ENCODE measurements around the gene RHEBL1.

The RHEBL1 gene, protein sequence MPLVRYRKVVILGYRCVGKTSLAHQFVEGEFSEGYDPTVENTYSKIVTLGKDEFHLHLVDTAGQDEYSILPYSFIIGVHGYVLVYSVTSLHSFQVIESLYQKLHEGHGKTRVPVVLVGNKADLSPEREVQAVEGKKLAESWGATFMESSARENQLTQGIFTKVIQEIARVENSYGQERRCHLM

DNA sequence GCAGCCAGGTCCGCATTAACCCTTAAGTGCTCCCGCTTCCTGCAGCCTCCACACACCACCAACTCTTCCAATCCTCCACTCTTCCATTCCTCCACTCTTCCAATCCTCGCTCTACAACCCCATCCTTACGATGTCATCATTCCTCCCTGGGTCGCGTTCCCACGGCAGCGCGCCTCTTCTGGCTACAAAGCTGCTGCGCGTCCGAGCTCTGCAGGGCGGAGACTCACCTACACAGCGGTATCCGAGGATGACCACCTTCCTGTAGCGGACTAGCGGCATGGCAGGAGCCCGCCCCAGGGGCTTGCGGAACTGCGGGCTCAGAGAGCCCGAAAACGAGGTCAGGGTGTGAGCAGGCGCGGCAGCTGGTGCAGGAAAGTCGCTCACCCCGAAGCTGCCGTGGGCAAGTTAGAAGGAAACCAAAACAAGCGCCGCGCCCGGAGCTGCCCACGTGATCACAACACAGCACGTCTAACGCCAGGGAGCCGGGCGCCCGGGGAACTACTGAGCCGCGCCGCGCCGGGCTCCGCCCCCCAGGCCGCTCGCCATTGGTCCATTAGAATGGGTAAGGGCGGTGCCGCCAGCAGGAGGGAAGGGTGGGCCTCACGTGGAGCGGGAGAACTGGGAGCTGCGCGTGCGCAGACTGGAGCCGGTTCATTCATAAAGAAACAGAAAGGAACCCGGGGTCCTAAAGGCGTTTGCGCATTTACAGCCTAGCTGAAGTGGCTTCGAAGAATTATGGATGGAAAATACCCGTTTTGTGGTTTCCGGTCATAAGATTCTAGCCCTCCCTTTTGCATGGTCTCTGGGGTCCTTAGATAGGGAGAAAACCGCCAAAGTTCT lies at the start of gene RHEBL1:
TSS of gene RHEBL1 (minus strand) at position 473 of the 840 bp plus-strand sequence. CDS start at position 279, 194 bp downstream.
- DNase-seq (ENCODE audit: low read depth): peak; percentile 98

DNA sequence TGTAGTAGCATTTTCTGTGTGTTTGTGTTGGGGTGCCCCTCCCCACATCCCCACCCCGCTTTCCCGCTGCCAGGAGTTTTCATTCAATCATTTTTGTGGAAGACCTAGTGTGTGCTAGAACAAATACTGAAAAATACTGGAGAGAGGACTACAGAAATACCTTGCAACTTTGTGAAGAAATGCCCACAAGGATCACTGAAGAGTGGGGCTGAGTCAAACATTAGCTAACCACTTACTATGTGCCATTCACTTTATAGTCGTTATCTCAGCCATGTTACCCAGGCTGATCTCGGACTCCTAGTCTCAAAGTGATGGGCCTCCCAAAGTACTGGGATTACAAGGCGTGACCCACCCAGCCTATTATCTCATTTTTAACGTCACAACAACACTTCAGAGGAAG lies 41.4 kb upstream of the RHEBL1 start:
- no peak for DNase-seq (ENCODE audit: low read depth)

DNA sequence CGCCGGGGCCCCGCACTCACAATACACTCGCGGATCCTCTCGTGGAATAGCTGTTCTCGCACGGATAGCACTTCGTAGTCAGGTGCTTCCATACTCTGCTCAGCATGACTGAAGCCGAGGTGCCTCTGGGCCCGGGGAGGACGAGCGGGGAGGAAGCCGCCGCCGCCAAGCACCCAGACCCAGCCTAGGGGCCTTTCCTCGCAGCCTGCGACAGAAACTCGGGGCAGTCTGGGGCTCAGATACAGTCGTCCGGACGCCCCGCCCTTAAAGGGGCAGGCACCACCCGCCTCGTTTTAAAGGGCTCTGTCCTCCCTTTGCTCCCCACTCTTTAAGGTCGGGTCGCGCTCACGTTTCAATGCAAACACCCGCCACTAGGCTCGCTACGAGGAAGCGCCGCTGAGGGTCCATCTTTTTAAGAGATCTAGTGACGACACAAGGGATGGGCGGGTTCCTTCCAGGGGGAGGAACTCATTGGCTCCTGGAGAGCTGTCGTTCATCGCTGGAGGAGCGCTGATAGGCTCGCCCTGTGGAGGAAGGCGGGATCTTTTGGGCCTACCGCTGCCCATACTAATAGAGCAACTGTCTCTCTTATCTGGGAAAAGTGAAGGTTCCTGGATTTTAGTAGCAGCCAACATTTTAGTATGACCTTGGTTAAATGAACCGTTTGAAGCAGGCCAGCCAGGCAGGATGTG lies 40.8 kb upstream of the RHEBL1 start, which contains the start of gene LMBR1L:
TSS of gene LMBR1L (minus strand) at position 384 of the 692 bp plus-strand sequence. CDS start at position 92, 292 bp downstream.
- DNase-seq (ENCODE audit: low read depth): peak; percentile 89

DNA sequence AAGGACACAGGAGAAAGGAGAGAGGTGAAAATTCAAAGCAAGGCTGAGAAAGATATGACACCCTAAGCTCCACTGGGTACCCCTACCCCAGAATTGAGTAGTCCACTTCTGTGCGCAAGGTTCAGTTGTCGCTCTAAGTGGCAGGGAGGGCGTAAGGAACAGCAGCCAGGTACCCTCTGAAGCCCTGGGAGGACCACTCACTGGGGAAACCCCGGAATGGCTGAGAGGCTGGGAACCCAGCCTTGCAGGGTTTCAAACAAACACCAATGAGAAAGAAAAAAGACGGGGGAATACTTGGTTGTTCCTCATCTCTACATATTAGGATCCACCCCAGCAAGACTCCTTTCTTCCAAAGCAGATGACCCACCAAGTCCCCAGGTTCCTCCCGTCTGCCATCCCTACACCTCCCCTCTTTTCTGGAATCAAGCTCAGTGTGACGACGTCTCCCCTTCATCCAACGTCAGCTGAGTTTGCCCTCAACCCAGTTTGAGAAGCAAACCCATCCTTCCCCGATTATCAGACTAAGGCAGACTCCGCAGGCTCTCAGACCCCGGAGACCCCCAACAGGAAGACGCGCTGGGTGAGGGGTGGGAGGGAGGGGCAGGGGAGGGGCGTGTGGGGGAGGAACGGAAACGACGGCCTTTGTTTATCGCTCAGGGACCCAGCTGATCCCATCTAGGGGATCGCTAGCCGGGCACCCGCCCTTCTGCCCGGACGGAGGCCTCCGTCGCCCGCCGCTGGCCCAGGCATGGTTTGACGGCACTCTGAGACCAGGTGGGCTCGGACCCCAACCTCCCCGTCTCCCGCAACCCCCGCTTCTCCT lies 40.1 kb upstream of the RHEBL1 start:
- DNase-seq (ENCODE audit: low read depth): no peak

DNA sequence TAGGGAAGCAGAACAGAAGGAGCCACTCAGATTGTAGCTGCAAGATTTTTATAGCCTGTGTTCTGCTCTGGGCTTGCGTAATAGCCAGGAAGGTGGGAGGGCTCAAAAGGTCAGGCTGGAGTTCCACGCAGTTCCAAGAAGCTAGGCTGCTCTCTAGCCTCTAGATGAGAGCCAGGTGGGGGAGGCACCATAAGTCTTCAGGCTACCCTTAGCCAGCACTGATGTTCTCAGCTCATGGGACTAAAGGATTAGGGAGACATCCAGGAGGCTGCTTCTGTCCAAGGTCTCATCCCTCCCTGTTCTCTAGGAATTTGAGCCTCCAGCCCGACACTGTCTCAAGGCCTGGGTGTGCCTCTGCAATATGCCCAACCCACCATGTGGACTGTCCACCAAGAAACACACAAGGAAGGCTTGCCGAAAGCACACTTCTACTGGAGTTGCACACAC lies 39.2 kb upstream of the RHEBL1 start:
- DNase-seq (ENCODE audit: low read depth): no peak

DNA sequence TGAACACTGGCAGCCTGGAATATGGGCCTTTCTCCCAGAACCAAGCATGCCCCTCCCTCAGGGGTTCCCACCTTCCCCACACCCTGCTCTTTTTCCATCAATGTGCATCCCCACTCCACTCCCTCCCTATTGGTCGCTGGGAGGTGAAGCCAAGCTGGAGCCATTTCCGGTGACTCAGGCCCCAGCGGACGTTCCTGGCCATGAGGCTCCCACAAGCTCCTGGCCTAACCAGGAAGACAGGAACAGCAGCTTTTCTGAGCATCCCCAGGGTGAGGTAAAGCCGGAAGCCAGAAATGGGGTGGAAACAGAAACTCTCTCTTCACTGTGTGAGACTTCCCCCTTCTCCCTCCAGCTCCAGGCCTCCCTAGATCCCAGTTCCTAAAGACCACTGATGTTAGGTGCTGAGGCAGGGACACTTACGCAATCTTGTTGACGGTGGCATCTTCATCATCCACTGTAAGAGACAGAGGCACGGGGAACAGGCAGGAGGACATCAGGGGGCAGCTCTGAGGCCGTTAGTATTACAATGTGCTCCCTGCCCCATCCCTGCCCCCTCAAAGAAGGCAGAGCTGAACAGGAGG lies 35.8 kb upstream of the RHEBL1 start:
- DNase-seq (ENCODE audit: low read depth): no peak

DNA sequence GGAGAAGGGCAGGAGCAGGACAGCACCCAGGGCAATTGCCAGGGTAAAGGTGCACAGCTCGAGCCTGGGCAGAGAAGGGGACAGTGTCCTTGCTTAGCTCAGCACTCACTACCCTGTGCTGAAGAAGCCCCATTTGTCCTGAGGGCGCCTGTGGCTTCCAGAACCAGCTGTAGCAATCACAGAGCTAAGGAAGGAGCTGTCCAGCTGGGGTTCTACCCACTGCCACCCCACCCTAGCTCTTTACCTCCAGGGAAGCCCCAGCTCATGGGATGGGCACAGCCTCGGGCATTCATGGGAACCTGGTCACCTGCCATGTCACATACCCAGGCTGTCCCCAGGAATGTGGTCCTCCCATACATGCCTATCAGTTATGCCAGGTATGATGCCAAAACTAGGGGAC lies 35.0 kb upstream of the RHEBL1 start:
- no peak for DNase-seq (ENCODE audit: low read depth)

DNA sequence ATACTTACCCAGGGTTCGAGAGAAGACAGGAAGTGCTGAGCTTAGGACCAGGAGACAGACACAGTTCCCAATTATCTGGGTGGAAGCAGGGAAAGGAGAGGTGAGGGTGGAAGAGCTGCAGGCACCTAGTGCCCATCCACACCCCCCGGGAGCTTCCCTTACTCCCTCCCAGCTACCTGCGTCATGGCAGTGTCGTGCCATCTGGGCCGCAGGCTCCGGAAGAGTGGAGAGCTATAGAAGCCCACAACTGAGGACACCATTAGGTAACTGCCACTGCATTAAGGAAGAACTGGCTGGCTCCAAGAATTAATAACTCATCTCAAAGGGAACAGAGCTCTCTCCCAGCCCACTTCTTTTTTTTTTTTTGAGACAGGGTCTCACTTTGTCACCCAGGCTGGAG lies 30.6 kb upstream of the RHEBL1 start:
- DNase-seq (ENCODE audit: low read depth): no peak

DNA sequence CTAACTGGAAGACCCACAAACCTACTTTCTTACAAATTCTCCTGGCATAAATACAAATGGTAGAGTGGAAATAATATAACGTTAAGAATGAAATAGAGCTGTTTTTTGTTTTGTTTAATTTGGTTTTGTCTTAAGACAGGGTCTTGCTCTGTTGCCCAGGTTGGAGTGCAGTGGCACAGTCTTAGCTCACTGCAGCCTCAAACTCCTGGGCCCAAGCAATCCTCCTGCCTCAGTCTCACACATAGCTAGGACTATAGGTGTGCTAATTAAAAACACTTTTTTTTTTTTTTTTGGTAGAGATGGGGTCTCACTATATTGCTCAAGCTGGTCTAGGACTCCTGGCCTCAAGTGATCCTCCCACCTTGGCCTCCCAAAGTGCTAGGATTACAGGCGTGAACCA lies 28.9 kb upstream of the RHEBL1 start:
- DNase-seq (ENCODE audit: low read depth): no peak

DNA sequence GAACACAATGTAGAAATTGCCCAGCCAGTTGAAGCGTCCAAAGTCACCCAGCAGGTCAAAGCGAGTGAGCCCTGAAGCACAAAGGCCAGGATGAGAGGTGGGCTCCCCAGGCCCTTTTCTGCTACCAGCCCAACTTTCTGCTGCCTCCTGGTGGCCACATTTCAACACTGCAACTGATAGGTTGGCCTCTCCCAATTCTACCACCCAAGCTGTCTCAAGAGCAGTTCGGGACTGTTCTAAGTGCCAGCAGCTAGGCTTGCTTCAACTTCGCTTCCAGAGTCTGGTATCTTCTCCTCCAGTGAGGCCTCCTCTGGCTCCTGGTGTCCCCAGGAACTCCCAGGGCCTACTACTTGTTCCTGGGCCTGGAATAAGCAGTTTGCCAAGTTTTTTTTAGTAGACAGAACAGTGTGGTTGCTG lies 28.3 kb upstream of the RHEBL1 start:
- DNase-seq (ENCODE audit: low read depth): peak; percentile 21

DNA sequence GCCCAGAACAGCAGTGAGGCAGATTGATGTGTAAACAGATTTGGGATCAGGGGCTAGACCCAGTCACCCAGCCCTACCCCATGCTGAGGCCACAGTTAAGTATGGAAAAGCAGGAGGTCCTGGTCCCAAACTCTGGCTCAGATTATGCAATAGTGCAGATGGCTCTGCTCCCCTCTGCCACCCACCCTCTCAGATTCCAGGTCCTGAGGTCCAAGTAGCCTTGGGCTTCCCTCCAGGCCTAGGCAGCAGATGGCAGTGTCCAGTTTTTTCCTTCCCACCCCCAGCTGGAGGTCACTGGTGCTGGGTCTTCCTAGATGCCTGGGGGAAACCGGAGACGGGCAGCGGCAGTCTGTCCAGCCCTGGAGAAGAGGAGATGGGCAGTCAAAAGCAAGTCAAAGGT lies 27.6 kb upstream of the RHEBL1 start:
- DNase-seq (ENCODE audit: low read depth): no peak

DNA sequence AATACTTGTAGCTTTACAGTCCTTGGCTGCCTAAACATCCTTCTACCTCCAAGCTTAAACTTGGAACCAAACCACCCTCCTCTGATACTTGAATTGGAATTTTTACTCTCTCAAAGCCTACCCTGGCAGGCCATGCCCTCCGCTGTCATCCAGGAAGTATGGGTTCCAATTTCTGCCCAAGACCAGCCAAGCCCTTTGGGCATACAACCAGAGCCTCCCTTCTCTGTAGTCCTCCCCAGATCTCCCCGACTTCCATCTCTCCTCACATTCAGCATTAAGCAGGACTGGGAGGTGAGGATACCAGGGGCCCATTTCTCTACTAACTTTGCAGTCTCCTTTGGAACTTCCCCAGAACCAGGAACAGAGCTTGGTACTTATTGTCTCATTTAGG lies 25.2 kb upstream of the RHEBL1 start:
- DNase-seq (ENCODE audit: low read depth): no peak

DNA sequence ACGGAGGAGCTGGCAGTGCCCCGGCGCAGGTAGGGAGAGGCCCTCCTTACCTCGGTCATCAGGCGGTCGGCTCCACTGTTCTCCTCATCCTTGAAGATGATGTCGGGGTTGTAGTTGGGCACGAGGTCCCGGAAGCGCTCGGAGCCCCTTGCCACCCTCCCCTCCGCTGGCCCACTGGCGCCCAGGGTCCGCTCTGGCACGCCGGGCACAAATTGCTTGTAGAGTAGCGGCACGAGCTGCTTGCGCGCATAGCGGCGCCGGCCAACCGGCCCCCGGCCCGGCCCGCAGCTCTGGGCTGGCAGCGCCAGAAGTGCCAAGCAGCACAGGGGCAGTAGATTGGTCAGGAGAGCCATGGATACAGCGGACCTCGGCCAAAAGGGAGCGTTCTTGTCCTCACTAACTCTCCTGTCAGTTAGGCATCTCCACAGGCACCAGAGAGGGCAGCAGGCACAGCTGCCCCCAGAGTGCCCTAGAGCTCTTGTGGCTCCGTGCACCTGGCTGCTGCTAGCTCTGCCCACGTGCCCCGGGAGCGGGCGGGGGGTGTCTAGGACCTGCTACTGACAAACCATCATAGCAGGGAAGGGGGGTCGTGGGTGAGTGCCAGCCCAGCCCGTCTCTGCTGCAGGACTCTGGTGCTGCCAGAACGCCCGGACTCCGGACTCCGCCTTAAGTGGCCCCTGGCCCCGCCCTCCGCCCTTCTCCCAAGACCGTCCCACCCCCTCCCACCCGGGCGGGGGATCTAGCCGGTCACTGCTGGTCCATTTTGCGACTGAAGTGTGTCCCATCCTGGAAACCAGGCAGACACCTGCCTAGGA lies 24.6 kb upstream of the RHEBL1 start, which contains the start of gene DHH:
TSS of gene DHH (minus strand) at position 642 of the 815 bp plus-strand sequence. CDS start at position 353, 289 bp downstream.
- DNase-seq (ENCODE audit: low read depth): no peak

DNA sequence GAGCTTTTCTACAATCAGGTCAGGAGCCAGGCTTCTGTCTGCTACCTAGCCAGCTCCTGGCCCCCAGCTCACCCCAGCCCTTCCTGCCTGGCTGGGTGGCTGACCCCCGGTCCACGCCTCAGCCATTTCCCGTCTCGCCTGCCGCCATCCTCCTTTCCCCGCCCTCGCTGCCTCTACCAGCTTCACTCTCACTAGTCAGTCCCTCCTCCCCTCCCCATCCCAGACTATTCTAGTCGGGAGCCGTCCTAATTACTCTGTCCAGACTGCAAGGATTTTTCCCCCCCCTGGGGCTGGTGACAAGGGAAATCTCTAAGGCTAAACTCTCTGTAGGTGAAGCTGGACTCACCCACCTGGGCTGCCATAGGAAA lies 24.0 kb upstream of the RHEBL1 start:
- no peak for DNase-seq (ENCODE audit: low read depth)

DNA sequence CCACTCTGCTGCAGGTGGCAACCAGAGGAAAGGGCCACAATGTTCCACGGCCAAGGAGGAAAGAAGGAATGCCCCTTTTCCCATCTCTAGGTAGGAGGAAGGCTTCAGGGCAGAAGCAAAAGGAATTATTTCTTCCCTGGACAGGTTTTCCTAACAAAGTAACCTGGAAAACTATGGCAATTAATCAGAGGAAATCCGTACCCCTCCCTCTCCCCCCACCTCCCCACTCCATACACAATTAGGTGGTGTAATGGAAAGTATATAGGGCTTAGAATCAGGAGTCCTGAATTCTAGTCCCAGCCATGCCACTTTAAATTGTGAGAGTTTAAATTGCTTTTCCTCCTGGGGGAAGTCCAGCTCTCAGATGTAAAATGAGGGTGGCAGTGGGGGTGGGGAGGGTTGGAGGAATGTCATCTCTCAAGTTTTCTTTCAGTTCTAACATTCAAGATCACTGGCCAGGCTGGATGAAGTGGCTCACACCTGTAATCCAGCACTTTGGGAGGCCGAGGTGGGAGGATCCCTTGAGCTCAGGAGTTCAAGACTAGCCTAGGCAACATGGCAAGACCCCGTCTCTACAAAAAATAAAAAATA lies 23.1 kb upstream of the RHEBL1 start:
- DNase-seq (ENCODE audit: low read depth): no peak

DNA sequence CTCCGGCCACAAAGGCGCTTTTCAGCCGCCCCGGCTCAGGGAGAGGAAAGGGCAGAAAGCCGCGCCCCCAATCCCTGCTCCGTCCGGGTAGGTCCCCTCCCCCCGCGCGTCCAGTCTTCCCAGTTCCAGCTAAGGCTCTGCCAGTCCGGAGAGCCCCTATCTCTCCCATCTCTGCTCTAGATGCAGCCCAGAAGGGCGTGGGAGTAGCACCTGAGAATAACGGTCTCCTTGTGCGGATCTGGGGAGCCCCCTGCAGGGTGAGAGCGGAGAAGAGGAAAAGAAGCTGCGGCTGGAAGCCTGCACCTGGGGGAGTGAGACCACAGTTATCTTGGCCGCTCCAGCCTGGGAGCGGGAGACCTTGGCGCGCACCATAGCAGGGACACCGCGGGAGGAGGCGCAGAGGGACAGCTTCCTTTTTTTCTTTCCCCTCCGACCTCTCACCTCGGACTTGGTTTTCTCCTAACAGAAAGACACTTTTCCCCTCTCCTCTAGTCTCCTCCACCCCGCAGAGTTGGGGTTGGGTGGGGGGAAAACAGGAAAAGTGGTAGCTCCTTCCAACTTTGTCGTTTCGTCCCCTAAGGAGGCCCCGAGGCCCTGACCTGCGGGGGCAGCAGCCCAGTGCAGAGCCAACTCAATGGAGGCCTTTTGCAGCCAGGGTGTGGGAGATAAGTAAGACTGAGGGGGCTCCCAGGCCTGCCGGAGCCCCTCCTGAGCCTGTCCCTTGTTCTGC lies 22.5 kb upstream of the RHEBL1 start:
- peak; percentile 33 for DNase-seq (ENCODE audit: low read depth)

DNA sequence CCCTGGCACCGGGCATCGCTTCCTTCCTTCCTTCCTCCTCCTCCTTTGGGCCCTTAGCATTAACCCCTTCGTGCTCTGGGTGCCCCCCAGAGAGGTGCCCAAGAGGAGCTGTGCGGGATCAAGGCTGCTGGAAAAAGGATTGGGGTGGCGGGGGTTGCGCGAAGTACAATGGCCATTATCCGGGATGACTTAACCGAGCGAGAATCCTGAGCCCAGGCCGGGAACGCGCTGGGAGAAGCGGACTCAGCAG lies 22.0 kb upstream of the RHEBL1 start:
- no peak for DNase-seq (ENCODE audit: low read depth)

DNA sequence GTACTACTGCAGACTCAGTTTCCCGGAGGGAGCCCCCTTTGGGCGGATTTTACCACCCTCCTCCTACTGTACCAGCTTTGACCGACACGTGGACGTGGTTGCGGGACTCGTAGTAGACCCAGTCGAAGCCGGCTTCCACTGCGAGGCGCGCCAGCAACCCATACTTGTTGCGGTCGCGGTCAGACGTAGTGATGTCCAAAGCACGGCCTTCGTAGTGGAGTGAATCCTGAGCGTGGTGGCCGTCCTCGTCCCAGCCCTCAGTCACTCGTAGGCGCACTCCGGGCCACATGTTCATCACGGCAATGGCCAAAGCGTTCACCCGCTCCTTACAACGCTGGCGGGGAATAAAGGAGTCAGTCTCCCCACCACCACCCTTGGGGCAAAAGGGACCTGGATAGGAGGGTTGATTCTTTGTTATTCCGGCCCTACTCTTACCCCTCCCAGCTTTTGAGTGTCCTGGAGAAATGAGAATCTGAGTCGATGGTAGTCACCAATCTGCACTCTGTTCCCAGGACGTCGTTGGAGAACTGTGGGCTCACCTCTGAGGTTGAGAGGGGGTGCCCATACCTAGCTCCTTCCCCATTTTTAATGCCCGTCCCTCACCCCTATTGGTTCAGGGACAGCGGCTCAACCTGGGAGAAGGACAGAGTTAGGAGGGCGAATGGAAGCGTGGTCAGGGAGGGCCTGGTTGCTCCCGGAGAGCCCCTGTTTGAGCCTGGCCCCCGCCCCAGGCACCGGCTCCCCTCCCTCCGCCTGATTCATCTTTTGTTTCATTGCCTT lies 21.5 kb upstream of the RHEBL1 start:
- DNase-seq (ENCODE audit: low read depth): no peak

Data from stimulated activated CD8-positive, alpha-beta memory T cell treated with anti-CD3 and anti-CD28 coated beads, Interleukin-12 subunit alpha, Interleukin-12 subunit beta, amount 100 ng/mL, for 4 hours (primary cell).